ENCODE data around the gene PLCB1.

Gene PLCB1

GRCh38 chr20:8490076-8490830 is 358.2 kb downstream of the PLCB1 start:
- Histone ChIP-seq H3K79me2 (ENCODE audit: control insufficient read depth, insufficient read depth, low read length, unreplicated experiment) (no peaks in the 10 kb centered on the region), H3K4me3 (ENCODE audit: low read depth, low read length) (no peak overlapping the region), H3K4me1 (ENCODE audit: control insufficient read depth, insufficient read depth, low read length, unreplicated experiment) (no peaks in the 10 kb centered on the region), H3K36me3 (ENCODE audit: insufficient read depth, low read length) (no peaks in the 10 kb centered on the region), H3K27ac (ENCODE audit: low read depth, low read length) (no peak overlapping the region), H2AFZ (ENCODE audit: low read length, unreplicated experiment) (no peak overlapping the region), H3K27me3 (ENCODE audit: insufficient read depth, low read length) (no peaks in the 10 kb centered on the region)

GRCh38 chr20:8492173-8492572 is 360.1 kb downstream of the PLCB1 start:
- no peak overlapping the region for H3K27ac ChIP-seq (ENCODE audit: low read depth, low read length)
- no peaks in the 10 kb centered on the region for H3K79me2 ChIP-seq (ENCODE audit: control insufficient read depth, insufficient read depth, low read length, unreplicated experiment)
- no peak overlapping the region for H3K4me3 ChIP-seq (ENCODE audit: low read depth, low read length)
- H3K27me3 ChIP-seq (ENCODE audit: insufficient read depth, low read length), result no peaks in the 10 kb centered on the region
- H2AFZ ChIP-seq (ENCODE audit: low read length, unreplicated experiment), result no peak overlapping the region
- H3K36me3 ChIP-seq (ENCODE audit: insufficient read depth, low read length), result no peaks in the 10 kb centered on the region
- no peaks in the 10 kb centered on the region for H3K4me1 ChIP-seq (ENCODE audit: control insufficient read depth, insufficient read depth, low read length, unreplicated experiment)

- no peaks in the 10 kb centered on the region for H3K4me1 ChIP-seq (ENCODE audit: control insufficient read depth, insufficient read depth, low read length, unreplicated experiment)
- no peak overlapping the region for H2AFZ ChIP-seq (ENCODE audit: low read length, unreplicated experiment)
- H3K79me2 ChIP-seq (ENCODE audit: control insufficient read depth, insufficient read depth, low read length, unreplicated experiment), result no peaks in the 10 kb centered on the region
- H3K4me3 ChIP-seq (ENCODE audit: low read depth, low read length), result no peak overlapping the region
- H3K36me3 ChIP-seq (ENCODE audit: insufficient read depth, low read length), result no peaks in the 10 kb centered on the region
- H3K27me3 ChIP-seq (ENCODE audit: insufficient read depth, low read length), result no peaks in the 10 kb centered on the region
- no peak overlapping the region for H3K27ac ChIP-seq (ENCODE audit: low read depth, low read length)
These were observed 366.5 kb downstream of the PLCB1 start for GRCh38 chr20:8498571-8498970.

- H3K4me1 ChIP-seq (ENCODE audit: control insufficient read depth, insufficient read depth, low read length, unreplicated experiment), result no peaks in the 10 kb centered on the region
- H3K79me2 ChIP-seq (ENCODE audit: control insufficient read depth, insufficient read depth, low read length, unreplicated experiment), result no peaks in the 10 kb centered on the region
- no peak overlapping the region for H2AFZ ChIP-seq (ENCODE audit: low read length, unreplicated experiment)
- H3K27ac ChIP-seq (ENCODE audit: low read depth, low read length), result no peak overlapping the region
- H3K36me3 ChIP-seq (ENCODE audit: insufficient read depth, low read length), result no peaks in the 10 kb centered on the region
- no peak overlapping the region for H3K4me3 ChIP-seq (ENCODE audit: low read depth, low read length)
- H3K27me3 ChIP-seq (ENCODE audit: insufficient read depth, low read length), result no peaks in the 10 kb centered on the region
These were observed 372.0 kb downstream of the PLCB1 start for GRCh38 chr20:8504030-8504429.

- Histone ChIP-seq H3K4me1 (ENCODE audit: control insufficient read depth, insufficient read depth, low read length, unreplicated experiment) (peaks cover 9% of the 10 kb centered on the region), H3K4me3 (ENCODE audit: low read depth, low read length) (no peak overlapping the region), H3K27me3 (ENCODE audit: insufficient read depth, low read length) (no peaks in the 10 kb centered on the region), H2AFZ (ENCODE audit: low read length, unreplicated experiment) (no peak overlapping the region), H3K36me3 (ENCODE audit: insufficient read depth, low read length) (no peaks in the 10 kb centered on the region), H3K27ac (ENCODE audit: low read depth, low read length) (no peak overlapping the region), H3K79me2 (ENCODE audit: control insufficient read depth, insufficient read depth, low read length, unreplicated experiment) (no peaks in the 10 kb centered on the region)
These were observed 373.6 kb downstream of the PLCB1 start for GRCh38 chr20:8505476-8506200.

GRCh38 chr20:8507231-8507630 is 375.2 kb downstream of the PLCB1 start:
- Histone ChIP-seq H3K79me2 (ENCODE audit: control insufficient read depth, insufficient read depth, low read length, unreplicated experiment) (no peaks in the 10 kb centered on the region), H3K4me1 (ENCODE audit: control insufficient read depth, insufficient read depth, low read length, unreplicated experiment) (peaks cover 9% of the 10 kb centered on the region), H3K36me3 (ENCODE audit: insufficient read depth, low read length) (no peaks in the 10 kb centered on the region), H3K27ac (ENCODE audit: low read depth, low read length) (no peak overlapping the region), H3K27me3 (ENCODE audit: insufficient read depth, low read length) (no peaks in the 10 kb centered on the region), H2AFZ (ENCODE audit: low read length, unreplicated experiment) (no peak overlapping the region), H3K4me3 (ENCODE audit: low read depth, low read length) (no peak overlapping the region)

- no peaks in the 10 kb centered on the region for H3K36me3 ChIP-seq (ENCODE audit: insufficient read depth, low read length)
- no peak overlapping the region for H2AFZ ChIP-seq (ENCODE audit: low read length, unreplicated experiment)
- no peaks in the 10 kb centered on the region for H3K79me2 ChIP-seq (ENCODE audit: control insufficient read depth, insufficient read depth, low read length, unreplicated experiment)
- H3K4me3 ChIP-seq (ENCODE audit: low read depth, low read length), result peak overlapping the region; percentile 58
- H3K4me1 ChIP-seq (ENCODE audit: control insufficient read depth, insufficient read depth, low read length, unreplicated experiment), result peaks cover 9% of the 10 kb centered on the region
- H3K27me3 ChIP-seq (ENCODE audit: insufficient read depth, low read length), result no peaks in the 10 kb centered on the region
- no peak overlapping the region for H3K27ac ChIP-seq (ENCODE audit: low read depth, low read length)
These were observed 377.7 kb downstream of the PLCB1 start for GRCh38 chr20:8509809-8510208.

GRCh38 chr20:8510808-8511207 is 378.7 kb downstream of the PLCB1 start:
- Histone ChIP-seq H3K36me3 (ENCODE audit: insufficient read depth, low read length) (no peaks in the 10 kb centered on the region), H3K27ac (ENCODE audit: low read depth, low read length) (no peak overlapping the region), H3K27me3 (ENCODE audit: insufficient read depth, low read length) (no peaks in the 10 kb centered on the region), H3K4me1 (ENCODE audit: control insufficient read depth, insufficient read depth, low read length, unreplicated experiment) (peaks cover 9% of the 10 kb centered on the region), H3K79me2 (ENCODE audit: control insufficient read depth, insufficient read depth, low read length, unreplicated experiment) (no peaks in the 10 kb centered on the region), H2AFZ (ENCODE audit: low read length, unreplicated experiment) (no peak overlapping the region), H3K4me3 (ENCODE audit: low read depth, low read length) (no peak overlapping the region)

GRCh38 chr20:8512003-8512402 is 379.9 kb downstream of the PLCB1 start:
- Histone ChIP-seq H3K4me1 (ENCODE audit: control insufficient read depth, insufficient read depth, low read length, unreplicated experiment) (peaks cover 9% of the 10 kb centered on the region), H3K27me3 (ENCODE audit: insufficient read depth, low read length) (no peaks in the 10 kb centered on the region), H3K36me3 (ENCODE audit: insufficient read depth, low read length) (no peaks in the 10 kb centered on the region), H3K79me2 (ENCODE audit: control insufficient read depth, insufficient read depth, low read length, unreplicated experiment) (no peaks in the 10 kb centered on the region), H3K27ac (ENCODE audit: low read depth, low read length) (no peak overlapping the region), H2AFZ (ENCODE audit: low read length, unreplicated experiment) (no peak overlapping the region), H3K4me3 (ENCODE audit: low read depth, low read length) (no peak overlapping the region)

- H2AFZ ChIP-seq (ENCODE audit: low read length, unreplicated experiment), result no peak overlapping the region
- H3K36me3 ChIP-seq (ENCODE audit: insufficient read depth, low read length), result no peaks in the 10 kb centered on the region
- H3K4me3 ChIP-seq (ENCODE audit: low read depth, low read length), result no peak overlapping the region
- no peaks in the 10 kb centered on the region for H3K27me3 ChIP-seq (ENCODE audit: insufficient read depth, low read length)
- no peaks in the 10 kb centered on the region for H3K4me1 ChIP-seq (ENCODE audit: control insufficient read depth, insufficient read depth, low read length, unreplicated experiment)
- no peaks in the 10 kb centered on the region for H3K79me2 ChIP-seq (ENCODE audit: control insufficient read depth, insufficient read depth, low read length, unreplicated experiment)
- no peak overlapping the region for H3K27ac ChIP-seq (ENCODE audit: low read depth, low read length)
These were observed 383.9 kb downstream of the PLCB1 start for GRCh38 chr20:8515810-8516435.

Data from ACC112 (cell line).